GM18519 (cell line): Measurements from ENCODE around the gene TIMM17A.
"Not testable (repeated sequence)": the region's sequence is repeated elsewhere in the genome, so short reads cannot be mapped to it uniquely, and the experiment has no call there.

Source experiments
- ATAC-seq: cut with Tn5 transposase; IDR thresholded peaks from one replicate; pipeline ENCODE4 v1.9.1; 2021; ENCODE audit warnings: mild to moderate bottlenecking, moderate library complexity; ENCODE audit not compliant: unreplicated experiment, low FRiP score

The TIMM17A gene

GRCh38 chr1:202012544-202013478, 57.5 kb downstream of the TIMM17A start:
- ATAC-seq = no peak

GRCh38 chr1:202013603-202014002, 58.3 kb downstream of the TIMM17A start:
- no peak for ATAC-seq

GRCh38 chr1:202014060-202014459, 58.8 kb downstream of the TIMM17A start:
- no peak for ATAC-seq

GRCh38 chr1:202014915-202015661, 59.8 kb downstream of the TIMM17A start:
- ATAC-seq = no peak

GRCh38 chr1:202015662-202015937, 60.3 kb downstream of the TIMM17A start:
- no peak for ATAC-seq

- ATAC-seq = no peak
These were observed 60.9 kb downstream of the TIMM17A start for GRCh38 chr1:202016022-202016810.

GRCh38 chr1:202016811-202017748, 61.8 kb downstream of the TIMM17A start:
- ATAC-seq = no peak

- ATAC-seq = no peak
These were observed 62.6 kb downstream of the TIMM17A start for GRCh38 chr1:202017749-202018467.

GRCh38 chr1:202018468-202019234, 63.3 kb downstream of the TIMM17A start:
- ATAC-seq = no peak

- not testable (repeated sequence) for ATAC-seq
These were observed 63.9 kb downstream of the TIMM17A start for GRCh38 chr1:202019235-202019558.
